HG03103 (cell line): Measurements from ENCODE around the gene KIRREL2.
"Not testable (repeated sequence)": the region's sequence is repeated elsewhere in the genome, so short reads cannot be mapped to it uniquely, and the experiment has no call there.

Experiments used
- ATAC-seq: cut with Tn5 transposase; IDR thresholded peaks from one replicate; pipeline ENCODE4 v1.9.1; 2021; ENCODE audit warnings: low read depth; ENCODE audit not compliant: unreplicated experiment

KIRREL2 gene

GRCh38 chr19:35856546-35857149, at the start of gene KIRREL2:
KIRREL2 (plus strand) TSS chr19:35856911; CDS start chr19:35857120, 209 bp downstream.
- ATAC-seq = no peak

GRCh38 chr19:35807633-35808032, 49.1 kb upstream of the KIRREL2 start:
- no peak for ATAC-seq

GRCh38 chr19:35811317-35812219, 45.1 kb upstream of the KIRREL2 start:
- ATAC-seq = no peak

GRCh38 chr19:35812220-35813042, 44.3 kb upstream of the KIRREL2 start, which contains the start of gene PRODH2:
PRODH2 (minus strand) TSS chr19:35812845; CDS start chr19:35812805, 40 bp downstream.
- ATAC-seq = no peak

- no peak for ATAC-seq
Measured at GRCh38 chr19:35813043-35813890, 43.4 kb upstream of the KIRREL2 start.

- ATAC-seq = no peak
Measured at GRCh38 chr19:35816262-35816661, 40.4 kb upstream of the KIRREL2 start.

- no peak for ATAC-seq
Measured at GRCh38 chr19:35816846-35817245, 39.9 kb upstream of the KIRREL2 start.

- ATAC-seq = no peak
Measured at GRCh38 chr19:35818445-35818844, 38.3 kb upstream of the KIRREL2 start.

- no peak for ATAC-seq
Measured at GRCh38 chr19:35822579-35822978, 34.1 kb upstream of the KIRREL2 start.

GRCh38 chr19:35824150-35824549, 32.6 kb upstream of the KIRREL2 start:
- no peak for ATAC-seq

GRCh38 chr19:35828692-35829301, 27.9 kb upstream of the KIRREL2 start:
- ATAC-seq = no peak

- no peak for ATAC-seq
Measured at GRCh38 chr19:35830986-35831385, 25.7 kb upstream of the KIRREL2 start.

- no peak for ATAC-seq
Measured at GRCh38 chr19:35832054-35832453, 24.7 kb upstream of the KIRREL2 start.

- no peak for ATAC-seq
Measured at GRCh38 chr19:35833972-35834371, 22.7 kb upstream of the KIRREL2 start.

GRCh38 chr19:35836096-35836495, 20.6 kb upstream of the KIRREL2 start:
- not testable (repeated sequence) for ATAC-seq

GRCh38 chr19:35841961-35842595, 14.6 kb upstream of the KIRREL2 start:
- ATAC-seq = no peak

GRCh38 chr19:35842666-35843272, 13.9 kb upstream of the KIRREL2 start:
- no peak for ATAC-seq

GRCh38 chr19:35843676-35844481, 12.8 kb upstream of the KIRREL2 start:
- ATAC-seq = no peak
